NCI-H2227 (cell line): ENCODE results near the gene ATP5MC2.
"Not testable (repeated sequence)": the region's sequence is repeated elsewhere in the genome, so short reads cannot be mapped to it uniquely, and the experiment has no call there.

Experiments used
- DNase-seq: peaks from one replicate; lab custom pipeline; 2025; ENCODE audit not compliant: unreplicated experiment; lab: John Stamatoyannopoulos, UW

The ATP5MC2 gene

DNA sequence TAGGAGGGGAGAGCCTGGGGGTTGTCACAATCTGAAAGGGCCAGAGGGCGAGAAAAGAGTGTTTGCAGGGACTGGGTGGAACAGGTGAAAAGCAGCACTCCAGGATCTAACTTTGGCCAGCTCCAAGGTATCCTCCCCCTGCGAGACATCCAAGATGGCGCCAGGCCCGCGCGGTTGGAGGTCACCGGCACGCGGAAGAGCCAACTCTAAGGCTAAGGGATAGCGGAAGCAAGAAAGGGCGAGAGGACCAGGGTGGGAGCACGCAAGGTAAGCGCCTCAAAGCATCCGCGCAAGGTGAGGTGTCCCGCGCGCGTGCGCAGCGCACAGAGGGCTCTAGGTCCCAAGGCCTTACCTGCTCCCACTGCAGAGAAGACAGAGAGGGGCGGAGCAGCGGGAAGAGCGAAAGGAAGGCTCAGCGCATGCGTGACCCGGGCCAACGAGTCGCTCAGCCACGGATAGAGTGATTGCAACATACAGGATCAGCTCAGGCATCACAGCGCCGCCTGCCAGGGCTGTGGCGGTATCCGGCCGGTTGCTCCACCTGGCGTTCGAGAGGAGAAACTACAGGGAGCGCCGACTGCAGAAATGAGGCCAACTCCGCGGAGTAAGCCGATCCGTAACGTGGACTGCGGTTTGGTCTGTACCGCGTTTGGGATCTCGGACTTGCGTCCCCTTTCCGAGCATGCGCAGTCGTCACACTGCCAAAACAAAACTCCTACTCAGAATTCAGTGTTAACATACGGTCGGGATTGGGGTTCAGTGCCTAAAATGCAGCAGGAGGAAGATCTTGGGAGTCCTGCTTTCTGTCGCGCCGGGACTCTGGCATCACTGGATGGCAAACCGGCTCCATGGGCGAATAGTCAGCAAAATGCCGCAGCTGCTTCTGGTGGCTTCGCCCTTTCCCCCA is at the start of gene ATP5MC2:
Gene ATP5MC2 (minus strand): TSS at position 383 of the 907 bp plus-strand sequence. CDS start 3,469 bp downstream, outside the sequence.
- peak; percentile 96 for DNase-seq

DNA sequence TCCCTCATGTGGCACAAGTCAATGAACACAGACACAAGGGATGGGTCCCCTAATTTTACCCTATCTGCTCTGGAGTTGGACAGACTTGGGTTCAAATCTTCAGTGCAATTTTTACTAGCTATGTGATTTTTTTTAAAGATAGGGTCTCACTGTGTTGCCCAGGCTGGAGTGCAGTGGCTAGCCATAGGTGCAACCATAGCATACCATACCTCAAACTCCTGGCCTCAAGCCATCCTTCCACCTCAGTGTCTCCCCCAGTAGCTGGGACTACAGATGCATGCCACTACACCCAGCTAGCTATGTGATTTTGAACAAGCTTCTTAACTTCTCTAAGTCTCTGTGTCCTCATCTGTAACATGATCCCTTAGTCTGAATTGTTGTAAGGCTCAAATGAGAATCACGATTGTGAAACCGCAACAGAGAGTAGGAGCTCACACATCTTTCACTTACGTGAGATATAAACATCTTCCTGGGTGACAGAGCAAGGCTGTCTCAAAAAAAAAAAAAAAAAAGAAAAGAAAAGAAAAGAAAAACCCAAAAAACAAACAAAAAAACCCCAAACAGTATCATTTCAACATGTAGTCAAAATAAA is 46.7 kb upstream of the ATP5MC2 start:
- no peak for DNase-seq

- no peak for DNase-seq
Observed at GRCh38 chr12:53720946-53721345, 45.1 kb upstream of the ATP5MC2 start.

DNA sequence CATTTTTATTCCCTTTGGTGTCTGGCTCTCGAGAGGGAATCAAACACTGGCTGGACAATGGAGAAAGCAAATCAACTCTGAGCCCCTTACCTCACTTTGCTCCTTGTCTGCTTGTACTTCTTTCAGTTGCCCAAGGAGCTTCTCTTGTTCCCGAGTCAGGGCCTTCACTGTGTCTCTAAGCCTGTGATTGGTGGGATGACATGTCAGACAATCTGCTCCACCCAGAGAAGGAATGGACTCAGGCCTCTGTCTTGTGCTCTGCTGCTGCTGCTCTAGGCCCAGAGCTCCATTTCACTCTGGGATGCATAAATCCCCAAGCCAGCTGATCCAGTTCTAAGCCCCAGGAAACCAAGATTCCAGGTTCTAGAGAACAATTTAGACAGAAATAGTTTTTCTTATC is 43.8 kb upstream of the ATP5MC2 start:
- no peak for DNase-seq

DNA sequence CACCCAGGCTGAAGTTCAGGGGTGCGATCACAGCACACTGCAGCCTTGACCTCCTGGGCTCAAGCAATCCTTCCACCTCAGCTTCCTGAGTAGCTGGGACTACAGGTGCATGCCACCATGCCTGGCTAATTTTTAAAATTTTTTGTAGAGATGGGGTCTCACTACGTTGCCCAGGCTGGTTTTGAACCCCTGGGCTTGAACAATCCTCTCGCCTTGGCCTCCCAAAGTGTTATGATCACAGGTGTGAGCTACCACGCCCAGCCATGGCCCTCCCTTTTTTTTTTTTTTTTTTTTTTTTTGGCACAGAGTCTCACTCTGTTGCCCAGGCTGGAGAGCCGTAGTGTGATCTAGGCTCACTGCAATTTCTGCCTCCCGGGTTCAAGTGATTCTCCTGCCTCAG is 42.7 kb upstream of the ATP5MC2 start:
- not testable (repeated sequence) for DNase-seq

GRCh38 chr12:53717319-53717718 is 41.4 kb upstream of the ATP5MC2 start:
- DNase-seq = no peak

GRCh38 chr12:53714004-53714403 is 38.1 kb upstream of the ATP5MC2 start:
- DNase-seq = no peak

DNA sequence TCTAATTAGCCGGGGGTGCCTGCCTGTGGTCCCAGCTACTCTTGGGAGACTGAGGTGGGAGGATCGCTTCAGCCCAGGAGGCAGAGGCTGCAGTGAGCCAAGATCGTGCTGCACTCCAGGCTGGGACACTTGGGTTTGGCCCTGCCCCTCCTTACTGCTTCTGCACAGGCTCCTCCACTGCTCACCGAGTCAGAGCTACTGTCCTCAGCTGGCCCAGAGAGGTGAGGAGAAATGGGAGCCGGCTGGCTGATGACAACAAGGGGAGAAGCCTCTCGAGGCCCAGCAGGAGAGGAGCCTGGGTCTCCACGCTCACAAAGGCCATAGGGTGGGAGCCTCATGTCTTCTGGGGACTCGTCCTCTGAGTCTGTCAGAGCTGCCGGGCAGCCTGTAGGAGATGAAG is 37.6 kb upstream of the ATP5MC2 start:
- DNase-seq = no peak

DNA sequence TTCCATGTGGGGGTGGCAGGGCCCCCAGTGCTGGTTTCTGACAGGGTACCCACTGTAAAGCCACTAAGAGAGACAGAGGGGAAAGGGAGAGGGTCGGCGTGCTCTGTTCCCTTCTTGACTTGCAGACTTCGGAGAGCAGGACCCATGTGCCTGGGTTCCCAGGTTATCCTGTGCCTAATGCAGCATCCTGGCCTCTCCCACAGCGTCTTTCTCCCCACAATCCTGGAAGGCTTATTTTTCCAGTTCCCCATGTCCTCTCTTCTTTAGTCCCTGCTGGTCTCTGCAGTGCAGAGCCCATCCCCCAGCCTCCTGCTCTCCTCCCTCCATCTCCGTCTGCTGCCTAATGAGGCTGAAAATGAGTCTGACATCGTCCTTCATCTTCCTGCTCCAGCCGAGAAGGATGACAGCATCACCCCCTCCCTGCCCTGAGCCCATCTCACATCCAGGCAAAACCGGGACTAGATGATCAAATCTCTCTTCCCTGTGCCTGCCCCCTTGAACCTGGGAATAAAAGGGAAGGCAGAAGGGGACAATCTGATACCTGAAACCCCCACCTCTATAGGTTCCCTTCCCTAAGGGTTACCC is 36.3 kb upstream of the ATP5MC2 start:
- DNase-seq = peak; percentile 65

DNA sequence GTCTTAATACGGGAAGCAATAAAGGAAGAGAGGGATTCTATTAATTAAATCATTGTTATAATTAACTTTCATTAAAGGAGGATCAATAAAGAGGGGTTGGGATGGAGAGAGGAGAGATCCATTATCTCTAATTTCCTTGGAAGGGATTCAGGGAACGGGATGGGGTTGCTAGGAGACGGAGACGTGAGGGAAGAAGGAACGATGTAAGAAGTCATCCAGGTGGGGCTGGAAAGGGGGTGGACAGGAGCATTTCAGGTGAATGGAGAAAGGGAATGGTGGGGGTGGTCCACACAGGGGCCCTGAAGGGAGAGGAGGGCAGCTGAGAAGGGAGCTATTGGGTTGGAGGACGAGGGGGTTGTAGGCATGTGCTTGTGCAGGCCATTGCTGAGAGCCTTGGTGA is 34.2 kb upstream of the ATP5MC2 start:
- DNase-seq = peak; percentile 6

DNA sequence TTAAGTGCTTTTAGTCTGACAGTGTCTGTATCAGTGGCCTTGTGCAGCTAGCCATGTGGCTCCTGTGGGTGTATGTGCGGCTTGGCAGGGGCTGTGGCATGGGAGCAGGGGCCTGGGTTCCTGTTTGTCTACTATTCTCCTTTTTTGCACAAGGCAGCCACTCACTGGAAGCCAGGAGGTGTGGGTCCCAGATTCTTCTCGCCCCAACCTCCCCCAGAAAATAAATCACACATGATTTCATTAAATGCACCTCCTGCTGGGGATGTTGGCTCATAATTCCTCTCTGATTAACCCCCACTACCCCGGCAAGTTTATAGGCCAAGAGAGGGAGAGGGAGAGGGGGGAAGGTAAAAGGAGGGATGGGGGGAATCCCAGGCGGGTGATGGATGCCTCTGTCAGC is 33.8 kb upstream of the ATP5MC2 start:
- DNase-seq = peak; percentile 13

GRCh38 chr12:53706080-53706479 is 30.2 kb upstream of the ATP5MC2 start:
- DNase-seq = no peak

DNA sequence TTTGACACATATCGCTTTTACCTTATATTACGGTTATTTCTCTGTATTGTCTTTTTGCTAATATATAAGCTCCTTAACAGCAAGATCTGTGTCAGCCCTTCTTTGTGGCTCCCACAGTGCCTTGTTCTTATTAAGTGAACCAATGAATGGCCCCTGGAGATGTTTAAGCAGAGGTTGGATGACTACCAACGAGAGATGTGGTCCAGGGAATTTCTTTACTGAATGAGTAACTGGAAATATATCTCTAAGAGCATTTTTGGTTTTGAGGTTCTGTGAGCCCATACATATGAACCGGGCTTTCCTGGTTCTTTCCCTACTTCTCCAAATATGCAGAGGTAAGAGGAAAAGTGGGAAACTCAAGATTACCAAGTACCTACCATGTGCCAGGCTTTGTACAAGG is 27.9 kb upstream of the ATP5MC2 start:
- no peak for DNase-seq

- DNase-seq = peak; percentile 68
Observed at GRCh38 chr12:53701518-53702264, 25.8 kb upstream of the ATP5MC2 start.

GRCh38 chr12:53700567-53700966 is 24.7 kb upstream of the ATP5MC2 start:
- peak; percentile 64 for DNase-seq

GRCh38 chr12:53699678-53700025 is 23.8 kb upstream of the ATP5MC2 start:
- no peak for DNase-seq

- DNase-seq = no peak
Observed at GRCh38 chr12:53698948-53699677, 23.2 kb upstream of the ATP5MC2 start.

- DNase-seq = no peak
Observed at GRCh38 chr12:53696655-53697331, 20.9 kb upstream of the ATP5MC2 start.

DNA sequence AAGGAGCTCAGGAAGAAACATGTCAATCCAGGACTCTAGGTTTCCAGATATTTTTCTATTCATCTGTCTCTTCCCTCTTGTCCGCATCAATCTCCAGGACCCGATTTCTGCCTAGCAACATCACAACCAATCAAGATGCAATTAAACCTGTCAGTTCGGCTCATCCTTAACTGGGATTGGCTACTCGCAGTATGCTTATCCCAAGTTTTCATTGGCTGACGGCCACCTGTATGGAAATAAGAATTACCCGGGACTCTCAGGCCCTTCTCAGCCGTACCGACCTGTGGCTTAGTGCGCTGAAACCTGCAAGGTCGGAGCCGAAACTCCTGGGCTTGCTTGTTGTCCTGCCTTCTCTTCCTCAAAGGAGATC is 20.4 kb upstream of the ATP5MC2 start:
- DNase-seq = peak; percentile 87
